Smooth muscle cell (in vitro differentiated cells): ENCODE measurements around the gene SCG5. TPM values are rescaled to one million over a fixed set of nuclear protein-coding genes. Genes with fewer than 3 reads are reported as not detected.

Source experiments
- DNase-seq: peaks from one replicate; lab custom pipeline; 2025; ENCODE audit not compliant: unreplicated experiment; lab: John Stamatoyannopoulos, UW
- H2AFZ ChIP-seq: fragments of 200-600 bp; sonication (generic); 2 replicates; pipeline ENCODE4 v1.6.0; 2016; ENCODE audit warnings: antibody characterized with exemption, low read depth, mild to moderate bottlenecking
- H3F3A ChIP-seq: fragments of 200-600 bp; sonication (generic); 2 replicates; pipeline ENCODE4 v1.6.0; 2017; ENCODE audit warnings: antibody characterized with exemption, low read depth
- H3K27ac ChIP-seq: fragments of 200-600 bp; sonication (generic); 2 replicates; pipeline ENCODE4 v1.5.1; 2016; ENCODE audit warnings: low read depth, mild to moderate bottlenecking
- H3K27me3 ChIP-seq: fragments of 200-600 bp; sonication (generic); 2 replicates; pipeline ENCODE4 v1.6.1; 2016; ENCODE audit warnings: low read depth, mild to moderate bottlenecking
- H3K36me3 ChIP-seq: fragments of 200-600 bp; sonication (generic); 2 replicates; pipeline ENCODE4 v1.5.1; 2016; ENCODE audit warnings: low read depth
- H3K4me1 ChIP-seq: fragments of 200-600 bp; sonication (generic); 2 replicates; pipeline ENCODE4 v1.5.1; 2016; ENCODE audit warnings: low read depth
- H3K4me2 ChIP-seq: fragments of 200-600 bp; sonication (generic); 2 replicates; pipeline ENCODE4 v1.6.0; 2016; ENCODE audit warnings: mild to moderate bottlenecking
- H3K4me3 ChIP-seq: fragments of 200-600 bp; sonication (generic); 2 replicates; pipeline ENCODE4 v1.5.1; 2016; ENCODE audit warnings: mild to moderate bottlenecking
- H3K79me2 ChIP-seq: fragments of 200-600 bp; sonication (generic); 2 replicates; pipeline ENCODE4 v1.6.0; 2016; ENCODE audit warnings: low read depth, mild to moderate bottlenecking
- H3K9ac ChIP-seq: fragments of 200-600 bp; sonication (generic); 2 replicates; pipeline ENCODE4 v1.6.0; 2016; ENCODE audit warnings: low read depth
- H3K9me3 ChIP-seq: fragments of 200-600 bp; sonication (generic); replicated peaks from 2 replicates; pipeline ENCODE4 v1.5.1; 2016; ENCODE audit warnings: low read depth
- H4K20me1 ChIP-seq: fragments of 200-600 bp; sonication (generic); 2 replicates; pipeline ENCODE4 v1.6.0; 2016; ENCODE audit warnings: low read depth
- CTCF ChIP-seq: fragments of 200-600 bp; sonication (generic); IDR thresholded peaks from 2 replicates; pipeline ENCODE4 v1.5.1; 2017; ENCODE audit warnings: borderline replicate concordance, mild to moderate bottlenecking, antibody characterized with exemption; ENCODE audit not compliant: insufficient read depth, poor library complexity, severe bottlenecking
- WGBS: methylation state at CpG from one replicate; pipeline ENCODE4 v1.1.7; 2016; ENCODE audit warnings: low lambda C conversion rate; 5-methylcytosine and 5-hydroxymethylcytosine counted together
- polyA plus RNA-seq: library from polyadenylated mRNA; unstranded; fragments of >200 nt; fragmentation: Nextera tagmentation; extraction: Ambion mirVana; gene quantifications from 2 replicates; pipeline ENCODE4 v1.2.1, GENCODE V29; 2016
- total RNA-seq: library from RNA; depleted of rRNA; stranded (reverse); fragments of >200 nt; gene quantifications from 2 replicates; pipeline ENCODE4 v1.2.3, GENCODE V29; 2014

Gene SCG5
- total and polyA plus RNA-seq, 2 experiments from 2014 or later = 34.7 to 37.2 TPM

- Histone ChIP-seq H3K4me3 (no peak overlapping the region), H3K36me3 (no peaks in the 10 kb centered on the region), H3K27ac (peak overlapping the region; percentile 60), H2AFZ (no peak overlapping the region), H3K9me3 (no peaks in the 10 kb centered on the region), H3K4me2 (no peak overlapping the region), H3K27me3 (no peaks in the 10 kb centered on the region), H3K9ac (no peak overlapping the region), H3K79me2 (no peaks in the 10 kb centered on the region), H3F3A (peaks cover 29% of the 10 kb centered on the region), H4K20me1 (no peaks in the 10 kb centered on the region), H3K4me1 (peaks cover 21% of the 10 kb centered on the region)
- 64% methylated on average over 3 of the region's 3 CpGs for WGBS
- TF ChIP-seq CTCF = no peak
- no peak for DNase-seq
Observed at GRCh38 chr15:32701863-32702262, 60.4 kb downstream of the SCG5 start.

- H3F3A ChIP-seq = peaks cover 29% of the 10 kb centered on the region
- no peaks in the 10 kb centered on the region for H3K79me2 ChIP-seq
- H3K27me3 ChIP-seq = no peaks in the 10 kb centered on the region
- no peaks in the 10 kb centered on the region for H4K20me1 ChIP-seq
- peak overlapping the region; percentile 73 for H3K4me2 ChIP-seq
- DNase-seq = no peak
- no peak overlapping the region for H3K4me3 ChIP-seq
- peak overlapping the region; percentile 93 for H3K27ac ChIP-seq
- no peaks in the 10 kb centered on the region for H3K36me3 ChIP-seq
- H3K4me1 ChIP-seq = peaks cover 21% of the 10 kb centered on the region
- no peaks in the 10 kb centered on the region for H3K9me3 ChIP-seq
- 16% methylated on average over 8 of the region's 8 CpGs for WGBS
- no peak for TF ChIP-seq CTCF
- peak overlapping the region; percentile 28 for H3K9ac ChIP-seq
- no peak overlapping the region for H2AFZ ChIP-seq
Observed at GRCh38 chr15:32704395-32704981, 63.0 kb downstream of the SCG5 start.

GRCh38 chr15:32705446-32705845 lies 63.9 kb downstream of the SCG5 start:
- DNase-seq = no peak
- Histone ChIP-seq H3K9me3 (no peaks in the 10 kb centered on the region), H3K36me3 (no peaks in the 10 kb centered on the region), H3F3A (peaks cover 29% of the 10 kb centered on the region), H3K4me1 (peaks cover 21% of the 10 kb centered on the region), H3K79me2 (no peaks in the 10 kb centered on the region), H4K20me1 (no peaks in the 10 kb centered on the region), H3K4me3 (no peak overlapping the region), H2AFZ (no peak overlapping the region), H3K4me2 (peak overlapping the region; percentile 73), H3K9ac (peak overlapping the region; percentile 45), H3K27ac (peak overlapping the region; percentile 93), H3K27me3 (no peaks in the 10 kb centered on the region)
- TF ChIP-seq CTCF = no peak
- WGBS = 28% methylated on average over 2 of the region's 2 CpGs

GRCh38 chr15:32706704-32707103 lies 65.2 kb downstream of the SCG5 start:
- no peak for TF ChIP-seq CTCF
- peak overlapping the region; percentile 93 for H3K27ac ChIP-seq

More at GRCh38 chr15:32706704-32707103, 65.2 kb downstream of the SCG5 start:
- Histone ChIP-seq H3K4me2 (peak overlapping the region; percentile 73), H3K79me2 (no peaks in the 10 kb centered on the region), H4K20me1 (no peaks in the 10 kb centered on the region), H3K36me3 (no peaks in the 10 kb centered on the region), H3K27me3 (no peaks in the 10 kb centered on the region), H3F3A (peaks cover 29% of the 10 kb centered on the region), H3K9me3 (no peaks in the 10 kb centered on the region), H2AFZ (no peak overlapping the region), H3K4me1 (peaks cover 21% of the 10 kb centered on the region), H3K9ac (no peak overlapping the region), H3K4me3 (no peak overlapping the region)
- WGBS = 10% methylated on average over 3 of the region's 3 CpGs
- no peak for DNase-seq
